ENCODE results near the gene ZNG1F.
"Not testable (repeated sequence)": the region's sequence is repeated elsewhere in the genome, so short reads cannot be mapped to it uniquely, and the experiment has no call there.

The ZNG1F gene

GRCh38 chr9:41123396-41123795 is 65.7 kb downstream of the ZNG1F start:
- not testable (repeated sequence) for H3K4me1 ChIP-seq (ENCODE audit: control insufficient read depth, insufficient read depth, low read length, poor library complexity, severe bottlenecking); H3K27me3 ChIP-seq (replicated peaks; ENCODE audit: control insufficient read depth, insufficient read depth, low read length, poor library complexity, severe bottlenecking); H3K4me3 ChIP-seq (ENCODE audit: insufficient read depth, low read depth, low read length, poor library complexity, severe bottlenecking); H3K36me3 ChIP-seq (ENCODE audit: control insufficient read depth, insufficient read depth, low read length); H3K27ac ChIP-seq (ENCODE audit: insufficient read depth, low read length, poor library complexity, severe bottlenecking); DNase-seq; H3K9me3 ChIP-seq (ENCODE audit: control insufficient read depth, low read length)

- not testable (repeated sequence) for DNase-seq; H3K27ac ChIP-seq (ENCODE audit: insufficient read depth, low read length, poor library complexity, severe bottlenecking); H3K27me3 ChIP-seq (replicated peaks; ENCODE audit: control insufficient read depth, insufficient read depth, low read length, poor library complexity, severe bottlenecking); H3K9me3 ChIP-seq (ENCODE audit: control insufficient read depth, low read length); H3K36me3 ChIP-seq (ENCODE audit: control insufficient read depth, insufficient read depth, low read length); H3K4me3 ChIP-seq (ENCODE audit: insufficient read depth, low read depth, low read length, poor library complexity, severe bottlenecking); H3K4me1 ChIP-seq (ENCODE audit: control insufficient read depth, insufficient read depth, low read length, poor library complexity, severe bottlenecking)
Measured at GRCh38 chr9:41120696-41121095, 68.4 kb downstream of the ZNG1F start.

GRCh38 chr9:41119719-41120118 is 69.4 kb downstream of the ZNG1F start:
- H3K27ac ChIP-seq (ENCODE audit: insufficient read depth, low read length, poor library complexity, severe bottlenecking); H3K4me3 ChIP-seq (ENCODE audit: insufficient read depth, low read depth, low read length, poor library complexity, severe bottlenecking); DNase-seq: not testable (repeated sequence)

GRCh38 chr9:41119311-41119710 is 69.8 kb downstream of the ZNG1F start:
- H3K9me3 ChIP-seq (ENCODE audit: control insufficient read depth, low read length); DNase-seq; H3K4me1 ChIP-seq (ENCODE audit: control insufficient read depth, insufficient read depth, low read length, poor library complexity, severe bottlenecking); H3K27me3 ChIP-seq (replicated peaks; ENCODE audit: control insufficient read depth, insufficient read depth, low read length, poor library complexity, severe bottlenecking); H3K36me3 ChIP-seq (ENCODE audit: control insufficient read depth, insufficient read depth, low read length); H3K27ac ChIP-seq (ENCODE audit: insufficient read depth, low read length, poor library complexity, severe bottlenecking); H3K4me3 ChIP-seq (ENCODE audit: insufficient read depth, low read depth, low read length, poor library complexity, severe bottlenecking): not testable (repeated sequence)

More at GRCh38 chr9:41119719-41120118, 69.4 kb downstream of the ZNG1F start:
- H3K27me3 ChIP-seq (replicated peaks; ENCODE audit: control insufficient read depth, insufficient read depth, low read length, poor library complexity, severe bottlenecking); H3K9me3 ChIP-seq (ENCODE audit: control insufficient read depth, low read length); H3K4me1 ChIP-seq (ENCODE audit: control insufficient read depth, insufficient read depth, low read length, poor library complexity, severe bottlenecking); H3K36me3 ChIP-seq (ENCODE audit: control insufficient read depth, insufficient read depth, low read length): not testable (repeated sequence)

GRCh38 chr9:41113348-41113747 is 75.8 kb downstream of the ZNG1F start:
- not testable (repeated sequence) for H3K9me3 ChIP-seq (ENCODE audit: control insufficient read depth, low read length); H3K4me1 ChIP-seq (ENCODE audit: control insufficient read depth, insufficient read depth, low read length, poor library complexity, severe bottlenecking); DNase-seq; H3K4me3 ChIP-seq (ENCODE audit: insufficient read depth, low read depth, low read length, poor library complexity, severe bottlenecking); H3K27me3 ChIP-seq (replicated peaks; ENCODE audit: control insufficient read depth, insufficient read depth, low read length, poor library complexity, severe bottlenecking); H3K27ac ChIP-seq (ENCODE audit: insufficient read depth, low read length, poor library complexity, severe bottlenecking); H3K36me3 ChIP-seq (ENCODE audit: control insufficient read depth, insufficient read depth, low read length)

GRCh38 chr9:41111414-41111813 is 77.7 kb downstream of the ZNG1F start:
- not testable (repeated sequence) for H3K27ac ChIP-seq (ENCODE audit: insufficient read depth, low read length, poor library complexity, severe bottlenecking); H3K9me3 ChIP-seq (ENCODE audit: control insufficient read depth, low read length); H3K36me3 ChIP-seq (ENCODE audit: control insufficient read depth, insufficient read depth, low read length); DNase-seq; H3K4me1 ChIP-seq (ENCODE audit: control insufficient read depth, insufficient read depth, low read length, poor library complexity, severe bottlenecking); H3K27me3 ChIP-seq (replicated peaks; ENCODE audit: control insufficient read depth, insufficient read depth, low read length, poor library complexity, severe bottlenecking); H3K4me3 ChIP-seq (ENCODE audit: insufficient read depth, low read depth, low read length, poor library complexity, severe bottlenecking)

- H3K36me3 ChIP-seq (ENCODE audit: control insufficient read depth, insufficient read depth, low read length); H3K4me3 ChIP-seq (ENCODE audit: insufficient read depth, low read depth, low read length, poor library complexity, severe bottlenecking); H3K27ac ChIP-seq (ENCODE audit: insufficient read depth, low read length, poor library complexity, severe bottlenecking); H3K27me3 ChIP-seq (replicated peaks; ENCODE audit: control insufficient read depth, insufficient read depth, low read length, poor library complexity, severe bottlenecking); DNase-seq; H3K9me3 ChIP-seq (ENCODE audit: control insufficient read depth, low read length); H3K4me1 ChIP-seq (ENCODE audit: control insufficient read depth, insufficient read depth, low read length, poor library complexity, severe bottlenecking): not testable (repeated sequence)
Measured at GRCh38 chr9:41110913-41111312, 78.2 kb downstream of the ZNG1F start.

- H3K27ac ChIP-seq (ENCODE audit: insufficient read depth, low read length, poor library complexity, severe bottlenecking); DNase-seq; H3K4me1 ChIP-seq (ENCODE audit: control insufficient read depth, insufficient read depth, low read length, poor library complexity, severe bottlenecking); H3K36me3 ChIP-seq (ENCODE audit: control insufficient read depth, insufficient read depth, low read length); H3K27me3 ChIP-seq (replicated peaks; ENCODE audit: control insufficient read depth, insufficient read depth, low read length, poor library complexity, severe bottlenecking); H3K4me3 ChIP-seq (ENCODE audit: insufficient read depth, low read depth, low read length, poor library complexity, severe bottlenecking); H3K9me3 ChIP-seq (ENCODE audit: control insufficient read depth, low read length): not testable (repeated sequence)
Measured at GRCh38 chr9:41109253-41109652, 79.9 kb downstream of the ZNG1F start.

- H3K27me3 ChIP-seq (replicated peaks; ENCODE audit: control insufficient read depth, insufficient read depth, low read length, poor library complexity, severe bottlenecking); DNase-seq: not testable (repeated sequence)
Measured at GRCh38 chr9:41108816-41109215, 80.3 kb downstream of the ZNG1F start.

GRCh38 chr9:41106472-41107116 is 82.5 kb downstream of the ZNG1F start:
- H3K36me3 ChIP-seq (ENCODE audit: control insufficient read depth, insufficient read depth, low read length); H3K27me3 ChIP-seq (replicated peaks; ENCODE audit: control insufficient read depth, insufficient read depth, low read length, poor library complexity, severe bottlenecking); H3K27ac ChIP-seq (ENCODE audit: insufficient read depth, low read length, poor library complexity, severe bottlenecking); H3K9me3 ChIP-seq (ENCODE audit: control insufficient read depth, low read length); DNase-seq; H3K4me3 ChIP-seq (ENCODE audit: insufficient read depth, low read depth, low read length, poor library complexity, severe bottlenecking); H3K4me1 ChIP-seq (ENCODE audit: control insufficient read depth, insufficient read depth, low read length, poor library complexity, severe bottlenecking): not testable (repeated sequence)

More at GRCh38 chr9:41108816-41109215, 80.3 kb downstream of the ZNG1F start:
- H3K9me3 ChIP-seq (ENCODE audit: control insufficient read depth, low read length); H3K4me1 ChIP-seq (ENCODE audit: control insufficient read depth, insufficient read depth, low read length, poor library complexity, severe bottlenecking); H3K27ac ChIP-seq (ENCODE audit: insufficient read depth, low read length, poor library complexity, severe bottlenecking); H3K36me3 ChIP-seq (ENCODE audit: control insufficient read depth, insufficient read depth, low read length); H3K4me3 ChIP-seq (ENCODE audit: insufficient read depth, low read depth, low read length, poor library complexity, severe bottlenecking): not testable (repeated sequence)

Measured in effector memory CD4-positive, alpha-beta T cell (primary cell).